Omental fat pad (tissue), 4 donors: ENCODE measurements around the gene WEE2. TPM values are rescaled to one million over a fixed set of nuclear protein-coding genes. Genes with fewer than 3 reads are reported as not detected.
"Not testable (repeated sequence)": the region's sequence is repeated elsewhere in the genome, so short reads cannot be mapped to it uniquely, and the experiment has no call there.

ENCODE experiments used
- ATAC-seq: fragments of 150-250 bp; one replicate; pipeline ENCODE4 v1.9.1; 2016; ENCODE audit warnings: mild to moderate bottlenecking, moderate library complexity; ENCODE audit not compliant: low FRiP score
- DNase-seq: peaks from one replicate; pipeline ENCODE4 v3.0.0-alpha.2; 2019; ENCODE audit warnings: low spot score
- total RNA-seq, 4 donors: library from RNA; depleted of rRNA; stranded (reverse); fragments of >200 nt; gene quantifications; one replicate each; pipeline ENCODE4 v1.1.0, GENCODE V29; 2016
- TF ChIP-seq, protein P1 (sequence below), 3 donors: fragments of 450-650 bp; IDR thresholded peaks; one replicate each; pipeline ENCODE4 v1.5.1; 2016 to 2017; ENCODE audit warnings: antibody characterized with exemption in 3 of 3, mild to moderate bottlenecking in 3 of 3, moderate library complexity in 2 of 3

WEE2 gene
- total RNA-seq, 4 donors from 2014 or later = 0.79 TPM; not detected in 3

DNA sequence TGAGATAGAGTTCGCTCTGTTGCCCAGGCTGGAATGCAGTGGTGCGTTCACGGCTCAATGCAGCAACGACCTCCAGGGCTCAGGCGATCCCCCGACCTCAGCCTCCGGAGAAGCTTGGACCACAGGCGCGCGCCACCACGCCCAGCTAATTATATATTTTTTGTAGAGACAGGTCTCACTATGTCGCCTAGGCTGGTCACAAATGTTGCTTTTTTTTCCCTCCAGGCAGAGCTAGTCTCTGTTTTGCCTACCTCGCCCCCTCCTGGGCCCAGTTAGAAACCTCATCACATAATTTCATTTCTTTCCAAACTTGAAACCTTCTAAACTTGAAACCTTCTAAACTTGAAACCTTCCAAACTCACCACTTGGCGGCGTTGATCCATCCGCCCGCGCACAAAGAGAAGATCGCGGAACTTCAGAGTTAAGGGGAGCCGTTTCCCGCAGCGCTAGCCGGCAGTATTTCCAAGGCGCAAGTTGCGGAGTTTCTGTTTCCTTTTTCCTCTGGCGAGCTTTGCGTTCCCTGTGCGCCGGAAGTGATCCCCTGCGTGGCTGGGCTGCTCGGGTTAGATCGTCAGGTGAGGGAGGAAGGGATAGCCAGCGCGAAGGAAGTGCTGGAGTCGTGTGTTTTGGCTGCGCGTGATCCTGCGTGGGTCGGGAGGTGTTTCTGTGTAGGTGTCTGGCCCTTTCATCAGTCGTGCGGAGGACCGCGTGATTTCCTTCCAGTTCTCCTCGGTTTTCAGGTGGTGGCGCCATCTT lies 29.9 kb downstream of the WEE2 start, which contains the start of gene SSBP1:
TSS of gene SSBP1 (plus strand) at position 523 of the 756 bp plus-strand sequence. CDS start 809 bp downstream, outside the sequence.
- DNase-seq (peak; percentile 48), ATAC-seq (peak; percentile 98)
- TF ChIP-seq, protein P1, sequence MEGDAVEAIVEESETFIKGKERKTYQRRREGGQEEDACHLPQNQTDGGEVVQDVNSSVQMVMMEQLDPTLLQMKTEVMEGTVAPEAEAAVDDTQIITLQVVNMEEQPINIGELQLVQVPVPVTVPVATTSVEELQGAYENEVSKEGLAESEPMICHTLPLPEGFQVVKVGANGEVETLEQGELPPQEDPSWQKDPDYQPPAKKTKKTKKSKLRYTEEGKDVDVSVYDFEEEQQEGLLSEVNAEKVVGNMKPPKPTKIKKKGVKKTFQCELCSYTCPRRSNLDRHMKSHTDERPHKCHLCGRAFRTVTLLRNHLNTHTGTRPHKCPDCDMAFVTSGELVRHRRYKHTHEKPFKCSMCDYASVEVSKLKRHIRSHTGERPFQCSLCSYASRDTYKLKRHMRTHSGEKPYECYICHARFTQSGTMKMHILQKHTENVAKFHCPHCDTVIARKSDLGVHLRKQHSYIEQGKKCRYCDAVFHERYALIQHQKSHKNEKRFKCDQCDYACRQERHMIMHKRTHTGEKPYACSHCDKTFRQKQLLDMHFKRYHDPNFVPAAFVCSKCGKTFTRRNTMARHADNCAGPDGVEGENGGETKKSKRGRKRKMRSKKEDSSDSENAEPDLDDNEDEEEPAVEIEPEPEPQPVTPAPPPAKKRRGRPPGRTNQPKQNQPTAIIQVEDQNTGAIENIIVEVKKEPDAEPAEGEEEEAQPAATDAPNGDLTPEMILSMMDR (IDR thresholded peaks at IDR 0.05) = peak in 2 of 3 donors; percentile 39 to 46

DNA sequence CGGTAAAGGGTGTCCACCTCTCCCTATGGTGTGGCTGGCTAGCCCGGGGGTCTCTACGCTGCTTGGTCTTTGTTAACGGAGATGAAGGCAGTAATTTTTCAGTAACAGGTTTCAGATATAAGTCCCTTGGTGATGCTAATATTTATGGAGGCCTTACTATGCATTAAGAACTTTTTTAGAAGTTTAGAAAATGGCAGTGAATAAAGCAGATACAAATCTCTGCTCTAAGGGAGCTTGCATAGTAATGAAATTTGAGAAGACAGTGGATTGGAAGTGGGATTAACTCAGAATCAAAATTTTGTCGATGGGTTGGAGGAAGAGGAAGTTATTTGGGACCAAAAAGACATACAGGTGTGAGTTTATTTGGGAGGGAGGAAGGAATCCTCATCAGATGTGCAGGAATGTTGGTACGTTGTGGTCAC lies 30.4 kb downstream of the WEE2 start:
- ATAC-seq (no peak), DNase-seq (no peak)
- TF ChIP-seq, protein P1 (IDR thresholded peaks at IDR 0.05) = no peak

DNA sequence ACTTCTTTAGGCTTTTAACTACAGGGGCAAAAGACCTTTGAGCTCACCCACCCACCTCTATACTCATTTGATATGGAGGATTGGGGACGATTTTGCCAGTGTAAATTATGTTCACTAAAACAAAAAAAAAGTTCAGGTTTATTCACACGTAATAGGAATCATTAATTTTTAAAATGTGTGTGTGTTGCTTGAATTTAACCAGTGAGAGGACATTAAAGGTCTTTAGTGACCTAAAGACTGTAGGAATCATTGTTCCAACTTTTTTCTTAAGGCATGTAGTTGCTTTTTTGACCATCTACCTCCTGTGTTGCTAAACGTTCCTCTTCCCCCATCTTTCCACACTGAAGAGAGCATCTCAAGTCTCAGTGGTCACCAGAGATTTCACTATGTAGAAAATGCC lies 31.1 kb downstream of the WEE2 start:
- ATAC-seq (no peak), DNase-seq (no peak)
- TF ChIP-seq, protein P1 (IDR thresholded peaks at IDR 0.05) = no peak

DNA sequence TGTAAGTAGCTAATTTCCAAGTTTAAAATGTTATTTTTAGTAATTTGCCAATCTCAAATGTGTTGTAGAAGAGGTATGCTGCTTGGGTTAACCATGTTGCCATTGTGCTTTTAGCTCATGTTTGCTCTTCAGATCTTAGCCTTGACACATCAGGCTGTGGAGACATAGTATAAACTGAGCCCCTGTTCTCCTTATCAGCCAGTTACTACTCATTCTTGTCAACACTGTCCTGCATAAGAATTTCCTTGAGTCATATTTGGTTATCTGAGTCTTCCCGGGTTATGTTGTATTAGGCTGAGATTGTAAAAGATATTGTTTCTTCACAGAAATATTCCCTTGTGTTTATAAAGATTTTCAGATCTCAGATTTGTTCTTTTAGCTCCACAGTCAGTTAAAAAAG lies 34.1 kb downstream of the WEE2 start:
- DNase-seq = no peak
- ATAC-seq = no peak
- TF ChIP-seq, protein P1 (IDR thresholded peaks at IDR 0.05) = no peak

DNA sequence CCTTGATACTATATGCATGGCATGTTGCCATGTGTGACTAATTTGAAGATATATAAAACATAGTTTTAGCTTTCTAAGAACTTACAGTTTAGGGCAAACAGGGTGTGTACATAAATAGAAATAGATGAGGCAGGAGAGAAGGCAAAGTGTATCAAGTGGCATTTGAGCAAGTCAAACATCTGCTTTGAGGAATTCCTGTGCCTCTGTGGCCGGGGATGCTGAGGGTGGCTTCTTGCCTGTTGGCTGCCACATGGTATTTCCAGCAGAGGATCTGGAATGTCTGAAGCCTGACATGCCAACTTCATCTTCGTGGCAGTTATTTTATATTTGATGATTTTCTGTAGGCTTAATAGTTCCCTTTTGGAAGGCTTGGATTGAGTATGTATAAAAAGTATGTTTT lies 36.0 kb downstream of the WEE2 start:
- no peak for ATAC-seq
- no peak for DNase-seq
- TF ChIP-seq, protein P1 (IDR thresholded peaks at IDR 0.05) = no peak

DNA sequence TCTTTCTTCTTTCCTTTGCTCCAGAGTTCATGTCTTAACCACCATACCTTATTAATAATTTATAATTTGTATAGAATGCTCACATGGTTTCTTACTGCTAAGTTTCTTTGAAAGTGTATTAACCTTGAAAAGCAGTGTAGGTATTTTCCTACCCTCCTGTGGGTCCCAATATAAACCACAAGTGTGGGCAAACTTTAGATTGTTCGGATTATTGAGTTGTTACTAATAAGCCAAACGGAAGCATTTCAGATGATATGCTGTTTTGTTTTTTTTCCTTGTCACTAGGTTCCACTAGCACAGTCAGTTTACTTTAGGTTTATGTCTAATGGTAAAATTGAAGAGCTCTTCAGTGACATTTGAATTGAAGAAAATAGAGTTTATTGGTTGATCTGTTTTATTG lies 40.2 kb downstream of the WEE2 start:
- ATAC-seq = no peak
- no peak for DNase-seq
- TF ChIP-seq, protein P1 (IDR thresholded peaks at IDR 0.05) = no peak

DNA sequence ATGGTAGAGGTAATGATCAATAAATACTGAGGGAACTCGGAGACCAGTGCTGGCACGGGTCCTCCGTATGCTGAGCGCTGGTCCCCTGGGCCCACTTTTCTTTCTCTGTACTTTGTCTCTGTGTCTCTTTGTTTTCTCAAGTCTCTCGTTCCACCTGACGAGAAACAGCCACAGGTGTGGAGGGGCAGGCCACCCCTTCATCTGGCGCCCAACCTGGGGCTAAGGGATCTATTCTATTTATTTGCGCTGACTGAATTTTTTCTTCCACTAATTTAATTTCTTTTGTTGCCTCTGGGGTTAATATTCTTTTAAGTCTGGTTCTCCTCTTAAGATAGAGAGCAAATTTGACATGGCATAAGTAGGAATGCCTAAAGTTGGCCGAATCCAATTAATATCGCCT lies 43.8 kb downstream of the WEE2 start:
- not testable (repeated sequence) for ATAC-seq, DNase-seq
